Retinal pigment epithelial cell (primary cell): ENCODE data around the gene CNTD1.

Experiments
- DNase-seq: peaks from one replicate; pipeline ENCODE4 v3.0.0-alpha.2; 2010; ENCODE audit warnings: low read depth
- H3K4me3 ChIP-seq: 2 replicates; pipeline ENCODE4 v1.5.1; 2011; ENCODE audit warnings: mild to moderate bottlenecking, low read length, control low read depth, moderate library complexity
- TF ChIP-seq, protein P1 (sequence below): conservative IDR thresholded peaks from 2 replicates; pipeline ENCODE4 v1.5.1; 2011; ENCODE audit warnings: low read depth, low read length, control low read depth, inconsistent platforms

The CNTD1 gene

GRCh38 chr17:42797067-42798007 is 1.3 kb upstream of the CNTD1 start:
- peak overlapping the region; percentile 79 for H3K4me3 ChIP-seq
- TF ChIP-seq, protein P1, sequence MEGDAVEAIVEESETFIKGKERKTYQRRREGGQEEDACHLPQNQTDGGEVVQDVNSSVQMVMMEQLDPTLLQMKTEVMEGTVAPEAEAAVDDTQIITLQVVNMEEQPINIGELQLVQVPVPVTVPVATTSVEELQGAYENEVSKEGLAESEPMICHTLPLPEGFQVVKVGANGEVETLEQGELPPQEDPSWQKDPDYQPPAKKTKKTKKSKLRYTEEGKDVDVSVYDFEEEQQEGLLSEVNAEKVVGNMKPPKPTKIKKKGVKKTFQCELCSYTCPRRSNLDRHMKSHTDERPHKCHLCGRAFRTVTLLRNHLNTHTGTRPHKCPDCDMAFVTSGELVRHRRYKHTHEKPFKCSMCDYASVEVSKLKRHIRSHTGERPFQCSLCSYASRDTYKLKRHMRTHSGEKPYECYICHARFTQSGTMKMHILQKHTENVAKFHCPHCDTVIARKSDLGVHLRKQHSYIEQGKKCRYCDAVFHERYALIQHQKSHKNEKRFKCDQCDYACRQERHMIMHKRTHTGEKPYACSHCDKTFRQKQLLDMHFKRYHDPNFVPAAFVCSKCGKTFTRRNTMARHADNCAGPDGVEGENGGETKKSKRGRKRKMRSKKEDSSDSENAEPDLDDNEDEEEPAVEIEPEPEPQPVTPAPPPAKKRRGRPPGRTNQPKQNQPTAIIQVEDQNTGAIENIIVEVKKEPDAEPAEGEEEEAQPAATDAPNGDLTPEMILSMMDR = no peak
- no peak for DNase-seq

DNA sequence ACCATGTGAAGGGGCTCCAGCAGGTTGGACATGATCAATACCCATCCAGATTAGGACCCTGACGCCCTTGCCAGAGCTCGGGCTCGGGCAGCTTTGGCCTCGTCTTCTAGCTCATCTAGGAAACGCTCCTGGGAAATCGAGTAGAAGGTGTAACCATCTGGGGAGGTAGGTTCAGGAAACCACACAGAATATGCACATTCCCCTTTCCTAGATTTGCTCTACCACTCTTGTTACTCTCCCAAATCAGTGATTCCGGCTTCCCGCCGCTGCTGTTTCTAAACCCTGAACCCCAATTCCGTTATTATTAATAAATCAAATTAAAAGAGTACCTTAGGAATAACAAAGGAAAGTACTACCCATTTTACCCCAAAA is 664 bp upstream of the CNTD1 start:
- DNase-seq = no peak
- TF ChIP-seq, protein P1 = no peak
- H3K4me3 ChIP-seq = peak overlapping the region; percentile 79

GRCh38 chr17:42803074-42803883 is 4.6 kb downstream of the CNTD1 start:
- DNase-seq = no peak
- H3K4me3 ChIP-seq = no peak overlapping the region
- TF ChIP-seq, protein P1 = no peak

DNA sequence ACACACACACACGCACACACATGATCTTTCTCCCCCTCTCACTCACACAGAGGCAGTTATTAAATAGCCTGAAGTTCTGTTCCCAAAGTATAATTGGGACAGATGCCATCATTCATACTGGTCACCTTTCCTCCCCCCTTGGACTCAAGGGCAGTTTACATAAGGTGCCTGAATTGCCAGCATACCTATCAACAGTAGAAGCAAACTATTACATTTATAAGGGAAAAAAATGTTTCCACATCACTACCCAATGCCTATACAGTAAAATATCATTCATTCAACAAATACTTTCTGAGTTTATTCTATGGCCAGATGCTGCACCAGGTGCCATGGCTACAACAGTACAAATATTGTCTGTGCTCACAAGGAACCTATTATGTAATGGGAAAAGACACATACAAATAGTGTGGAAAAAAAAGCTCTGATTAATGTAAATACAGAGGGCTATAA is 6.3 kb downstream of the CNTD1 start:
- H3K4me3 ChIP-seq = no peak overlapping the region
- TF ChIP-seq, protein P1 = no peak
- no peak for DNase-seq

- no peak overlapping the region for H3K4me3 ChIP-seq
- no peak for DNase-seq
- TF ChIP-seq, protein P1 = no peak
Observed at GRCh38 chr17:42806249-42806648, 7.6 kb downstream of the CNTD1 start.

DNA sequence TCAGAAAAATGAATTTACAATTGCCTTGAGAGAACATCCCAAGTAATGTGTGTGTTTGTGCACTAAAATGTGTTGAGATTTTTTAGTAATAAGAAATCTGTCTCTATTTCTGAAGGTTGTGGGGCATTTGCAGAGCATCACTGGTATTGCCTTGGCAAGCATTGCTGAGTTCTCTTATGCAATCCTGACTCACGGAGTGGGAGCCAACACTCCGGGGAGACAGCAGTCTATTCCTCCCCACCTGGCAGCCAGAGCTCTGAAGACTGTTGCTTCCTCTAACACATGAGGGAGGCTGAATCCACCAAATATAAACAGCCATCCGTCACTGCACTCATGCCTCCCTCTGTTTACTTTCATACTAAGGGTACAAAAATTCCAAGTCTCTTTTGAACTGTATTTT is 10.6 kb downstream of the CNTD1 start:
- TF ChIP-seq, protein P1 = no peak
- DNase-seq = no peak
- no peak overlapping the region for H3K4me3 ChIP-seq
